Liver (tissue), 3 donors: Measurements from ENCODE around the gene TENT4A.

Experiments used
- CTCF ChIP-seq: fragments of 150-350 bp; IDR thresholded peaks from 2 replicates; pipeline ENCODE4 v1.5.1; 2017; ENCODE audit warnings: improper control_type of control experiment, low read depth, low read length; ENCODE audit not compliant: missing input control
- EGR1 ChIP-seq, 2 donors: IDR thresholded peaks; 2 replicates each; pipeline ENCODE4 v1.6.1; 2016 to 2018; ENCODE audit warnings: antibody characterized with exemption in 2 of 2, low read depth in 2 of 2
- GABPA ChIP-seq, 2 donors: IDR thresholded peaks in 1 of 2; conservative IDR thresholded peaks in 1 of 2; 2 replicates each; pipeline ENCODE4 v1.6.1; 2016; ENCODE audit warnings: antibody characterized with exemption in 2 of 2, mild to moderate bottlenecking in 1 of 2, moderate library complexity in 1 of 2
- MAX ChIP-seq: IDR thresholded peaks from 2 replicates; pipeline ENCODE4 v1.6.1; 2016; ENCODE audit warnings: antibody characterized with exemption
- donor health status: healthy.
- donor health status: healthy.

DNA sequence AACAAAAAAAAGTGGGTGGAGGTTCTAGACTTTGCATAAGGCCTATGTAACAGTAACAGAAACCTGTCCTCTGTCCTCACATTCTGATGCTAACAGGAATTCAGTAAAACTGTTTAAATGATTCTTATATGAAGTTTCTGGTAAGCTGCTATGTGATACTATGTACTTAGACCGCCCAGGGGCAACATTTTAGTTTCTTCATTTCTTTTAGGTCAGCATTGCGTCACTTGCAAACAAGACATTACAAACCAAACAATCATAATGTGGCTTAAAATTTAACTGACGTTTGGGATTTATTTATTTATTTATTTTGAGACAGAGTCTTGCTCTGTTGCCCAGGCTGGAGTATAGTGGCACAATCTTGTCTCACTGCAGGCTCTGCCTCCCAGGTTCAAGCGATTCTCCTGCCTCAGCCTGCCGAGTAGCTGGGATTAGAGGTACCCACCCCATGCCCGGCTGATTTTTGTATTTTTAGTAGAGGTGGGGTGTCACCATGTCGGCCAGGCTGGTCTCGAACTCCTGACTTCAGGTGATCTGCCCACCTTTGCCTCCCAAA is 44.3 kb downstream of the TENT4A start:
- TF ChIP-seq EGR1 (IDR thresholded peaks at IDR 0.05; ENCODE audit: low read depth in 2 of 2), result no peak
- TF ChIP-seq CTCF, result no peak
- TF ChIP-seq GABPA (IDR thresholded peaks at IDR 0.05 in 1 of 2, conservative IDR thresholded peaks at IDR 0.05 in 1 of 2), result no peak
- no peak for TF ChIP-seq MAX
